Measurements from ENCODE around the gene RFX8.
A peak's percentile ranks its signal among the peaks of the same experiment; 100 is the strongest.

RFX8 gene

GRCh38 chr2:101418460-101419095, 56.3 kb downstream of the RFX8 start:
- no peaks in the 10 kb centered on the region for H3K36me3 Mint-ChIP-seq (ENCODE audit: low read depth)
- H3K27me3 Mint-ChIP-seq, result no peaks in the 10 kb centered on the region
- H3K9me3 Mint-ChIP-seq, result no peaks in the 10 kb centered on the region
- no peak overlapping the region for H3K27ac Mint-ChIP-seq
- no peak overlapping the region for H3K4me3 Mint-ChIP-seq
- H3K4me1 Mint-ChIP-seq (ENCODE audit: low read depth), result no peaks in the 10 kb centered on the region

DNA sequence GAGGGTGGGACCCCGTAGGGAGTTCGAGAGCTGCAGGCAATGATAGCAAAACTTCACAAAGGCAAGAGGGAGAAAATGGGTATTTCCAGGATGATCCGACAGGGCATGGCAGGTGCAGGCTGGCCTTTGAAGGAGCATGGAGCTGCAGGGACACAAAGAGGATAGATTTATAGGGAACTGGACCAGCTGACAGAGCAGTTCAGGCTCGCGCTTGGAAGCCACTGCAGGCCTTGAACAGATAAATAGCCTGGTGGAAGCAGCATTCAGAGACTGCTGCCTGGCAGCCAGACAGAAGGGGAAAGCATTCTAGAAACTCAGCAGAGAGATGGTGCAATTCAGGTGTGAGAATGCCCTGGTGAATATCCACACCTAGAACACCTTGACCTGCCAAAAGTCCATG, 58.3 kb downstream of the RFX8 start:
- H3K27me3 Mint-ChIP-seq, result peaks cover 5% of the 10 kb centered on the region
- no peaks in the 10 kb centered on the region for H3K4me1 Mint-ChIP-seq (ENCODE audit: low read depth)

GRCh38 chr2:101415884-101416283, 59.0 kb downstream of the RFX8 start:
- Mint-ChIP-seq H3K27ac (no peak overlapping the region), H3K4me3 (no peak overlapping the region), H3K36me3 (ENCODE audit: low read depth) (no peaks in the 10 kb centered on the region), H3K4me1 (ENCODE audit: low read depth) (no peaks in the 10 kb centered on the region), H3K9me3 (no peaks in the 10 kb centered on the region), H3K27me3 (peaks cover 5% of the 10 kb centered on the region)

More for the DNA sequence above, 58.3 kb downstream of the RFX8 start:
- Mint-ChIP-seq H3K9me3 (no peaks in the 10 kb centered on the region), H3K4me3 (no peak overlapping the region), H3K27ac (peak overlapping the region; percentile 50), H3K36me3 (ENCODE audit: low read depth) (no peaks in the 10 kb centered on the region)

DNA sequence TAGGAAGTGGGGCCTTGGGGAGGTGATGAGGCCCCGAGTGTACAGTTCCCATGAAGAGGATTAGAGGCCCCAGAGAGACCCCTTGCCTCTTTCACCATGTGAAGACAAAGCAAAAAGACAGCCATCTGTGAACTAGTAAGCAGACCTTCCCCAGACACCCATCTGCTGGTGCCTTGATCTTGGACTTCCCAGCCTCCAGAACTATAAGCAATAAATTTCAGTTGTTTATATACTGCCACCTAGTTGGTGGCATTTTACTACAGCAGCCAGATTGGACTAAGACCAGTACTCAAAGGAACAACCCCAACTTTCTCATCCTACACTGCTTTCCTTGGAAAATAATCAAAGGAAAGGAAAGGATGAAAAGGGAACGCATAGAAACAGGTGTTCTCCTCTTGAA, 59.7 kb downstream of the RFX8 start:
- H3K27me3 Mint-ChIP-seq, result peaks cover 5% of the 10 kb centered on the region

GRCh38 chr2:101412092-101412694, 62.7 kb downstream of the RFX8 start:
- Mint-ChIP-seq H3K36me3 (ENCODE audit: low read depth) (no peaks in the 10 kb centered on the region), H3K9me3 (no peaks in the 10 kb centered on the region), H3K27ac (no peak overlapping the region), H3K4me3 (no peak overlapping the region), H3K27me3 (peaks cover 5% of the 10 kb centered on the region), H3K4me1 (ENCODE audit: low read depth) (no peaks in the 10 kb centered on the region)

More for the DNA sequence above, 59.7 kb downstream of the RFX8 start:
- H3K27ac Mint-ChIP-seq, result no peak overlapping the region
- H3K4me1 Mint-ChIP-seq (ENCODE audit: low read depth), result no peaks in the 10 kb centered on the region
- H3K9me3 Mint-ChIP-seq, result no peaks in the 10 kb centered on the region
- H3K36me3 Mint-ChIP-seq (ENCODE audit: low read depth), result no peaks in the 10 kb centered on the region
- H3K4me3 Mint-ChIP-seq, result no peak overlapping the region

GRCh38 chr2:101410746-101411145, 64.2 kb downstream of the RFX8 start:
- H3K4me3 Mint-ChIP-seq, result no peak overlapping the region
- H3K36me3 Mint-ChIP-seq (ENCODE audit: low read depth), result no peaks in the 10 kb centered on the region
- no peak overlapping the region for H3K27ac Mint-ChIP-seq
- no peaks in the 10 kb centered on the region for H3K9me3 Mint-ChIP-seq
- H3K27me3 Mint-ChIP-seq, result peaks cover 5% of the 10 kb centered on the region
- H3K4me1 Mint-ChIP-seq (ENCODE audit: low read depth), result peaks cover 3% of the 10 kb centered on the region

GRCh38 chr2:101410114-101410513, 64.8 kb downstream of the RFX8 start:
- no peaks in the 10 kb centered on the region for H3K36me3 Mint-ChIP-seq (ENCODE audit: low read depth)
- H3K4me3 Mint-ChIP-seq, result no peak overlapping the region
- H3K9me3 Mint-ChIP-seq, result no peaks in the 10 kb centered on the region
- H3K27me3 Mint-ChIP-seq, result peaks cover 5% of the 10 kb centered on the region
- no peak overlapping the region for H3K27ac Mint-ChIP-seq
- peaks cover 9% of the 10 kb centered on the region for H3K4me1 Mint-ChIP-seq (ENCODE audit: low read depth)

DNA sequence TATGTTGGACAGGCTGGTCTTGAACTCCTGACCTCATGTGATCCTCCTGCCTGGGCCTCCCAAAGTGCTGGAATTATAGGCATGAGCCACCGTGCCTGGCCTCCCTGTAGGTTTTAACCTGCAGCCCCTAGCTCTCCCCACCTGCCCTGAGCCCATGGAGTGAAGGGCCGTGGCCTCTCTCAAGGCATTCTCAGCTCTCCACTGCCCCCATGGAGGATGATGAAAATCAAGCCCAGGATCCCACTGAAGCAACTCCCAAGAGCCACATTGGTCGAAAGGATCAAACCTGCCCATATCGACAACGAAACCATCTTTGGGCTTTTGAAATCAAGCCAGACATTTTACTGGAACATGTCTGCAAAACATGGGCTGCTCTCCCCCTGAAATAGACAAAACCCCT, 65.2 kb downstream of the RFX8 start:
- H3K4me1 Mint-ChIP-seq (ENCODE audit: low read depth), result peaks cover 9% of the 10 kb centered on the region
- H3K27me3 Mint-ChIP-seq, result peaks cover 5% of the 10 kb centered on the region
- no peak overlapping the region for H3K4me3 Mint-ChIP-seq
- H3K9me3 Mint-ChIP-seq, result no peaks in the 10 kb centered on the region
- no peak overlapping the region for H3K27ac Mint-ChIP-seq
- H3K36me3 Mint-ChIP-seq (ENCODE audit: low read depth), result no peaks in the 10 kb centered on the region

- Mint-ChIP-seq H3K27me3 (peaks cover 8% of the 10 kb centered on the region), H3K9me3 (no peaks in the 10 kb centered on the region), H3K4me3 (no peak overlapping the region), H3K4me1 (ENCODE audit: low read depth) (peaks cover 9% of the 10 kb centered on the region), H3K36me3 (ENCODE audit: low read depth) (no peaks in the 10 kb centered on the region), H3K27ac (no peak overlapping the region)
Observed at GRCh38 chr2:101408925-101409324, 66.0 kb downstream of the RFX8 start.

- peaks cover 10% of the 10 kb centered on the region for H3K27me3 Mint-ChIP-seq
Observed at GRCh38 chr2:101405351-101405899, 69.5 kb downstream of the RFX8 start.

DNA sequence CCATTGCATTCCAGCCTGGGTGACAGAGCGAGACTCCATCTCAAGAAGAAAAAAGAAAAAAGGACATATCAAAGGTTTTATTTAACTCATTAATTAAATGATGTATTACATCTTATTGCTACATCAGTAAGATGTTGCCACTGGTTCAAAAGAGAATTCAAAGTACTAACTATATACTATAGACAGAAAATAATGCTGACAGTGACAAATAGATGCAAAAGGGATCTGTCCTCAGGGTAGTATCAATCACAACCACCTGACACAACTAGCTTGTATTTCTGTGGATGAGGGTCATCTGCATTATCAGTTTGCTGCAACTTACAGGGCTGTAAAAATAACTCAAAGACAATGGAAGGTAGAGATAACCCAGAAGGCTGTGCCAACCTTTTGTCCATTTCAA, 71.2 kb downstream of the RFX8 start:
- Mint-ChIP-seq H3K9me3 (no peaks in the 10 kb centered on the region), H3K27ac (no peak overlapping the region), H3K36me3 (ENCODE audit: low read depth) (no peaks in the 10 kb centered on the region), H3K4me3 (no peak overlapping the region), H3K27me3 (peaks cover 10% of the 10 kb centered on the region), H3K4me1 (ENCODE audit: low read depth) (peaks cover 37% of the 10 kb centered on the region)

More at GRCh38 chr2:101405351-101405899, 69.5 kb downstream of the RFX8 start:
- Mint-ChIP-seq H3K36me3 (ENCODE audit: low read depth) (no peaks in the 10 kb centered on the region), H3K4me1 (ENCODE audit: low read depth) (peaks cover 27% of the 10 kb centered on the region), H3K9me3 (no peaks in the 10 kb centered on the region), H3K27ac (no peak overlapping the region), H3K4me3 (no peak overlapping the region)

DNA sequence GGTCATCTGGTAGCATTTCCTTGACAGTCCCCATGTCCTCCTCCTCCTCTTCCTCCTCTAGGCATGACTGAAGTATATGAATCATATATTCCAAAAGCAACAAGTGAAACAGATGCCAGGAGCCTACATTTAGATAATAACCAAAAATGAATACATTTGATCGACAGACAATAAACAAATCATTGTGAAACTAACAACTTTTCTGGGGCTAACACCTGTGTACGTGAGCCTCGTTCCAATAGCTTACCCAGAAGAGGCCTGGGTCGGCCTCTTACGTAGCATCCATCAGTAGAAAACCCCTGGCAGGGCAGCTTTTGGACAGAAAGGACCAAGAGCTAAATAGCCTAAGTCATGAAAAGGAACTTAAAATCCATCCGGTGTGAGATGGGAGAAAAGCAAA, 72.3 kb downstream of the RFX8 start:
- Mint-ChIP-seq H3K36me3 (ENCODE audit: low read depth) (no peaks in the 10 kb centered on the region), H3K9me3 (no peaks in the 10 kb centered on the region), H3K4me3 (no peak overlapping the region), H3K27ac (no peak overlapping the region), H3K4me1 (ENCODE audit: low read depth) (peaks cover 41% of the 10 kb centered on the region), H3K27me3 (peaks cover 10% of the 10 kb centered on the region)

- no peaks in the 10 kb centered on the region for H3K9me3 Mint-ChIP-seq
- H3K36me3 Mint-ChIP-seq (ENCODE audit: low read depth), result no peaks in the 10 kb centered on the region
- H3K4me3 Mint-ChIP-seq, result no peak overlapping the region
- peaks cover 10% of the 10 kb centered on the region for H3K27me3 Mint-ChIP-seq
- no peak overlapping the region for H3K27ac Mint-ChIP-seq
- peaks cover 41% of the 10 kb centered on the region for H3K4me1 Mint-ChIP-seq (ENCODE audit: low read depth)
Observed at GRCh38 chr2:101401906-101402305, 73.0 kb downstream of the RFX8 start.

GRCh38 chr2:101401326-101401665, 73.6 kb downstream of the RFX8 start:
- no peak overlapping the region for H3K27ac Mint-ChIP-seq
- no peak overlapping the region for H3K4me3 Mint-ChIP-seq
- H3K4me1 Mint-ChIP-seq (ENCODE audit: low read depth), result peaks cover 41% of the 10 kb centered on the region
- H3K27me3 Mint-ChIP-seq, result peaks cover 10% of the 10 kb centered on the region
- no peaks in the 10 kb centered on the region for H3K36me3 Mint-ChIP-seq (ENCODE audit: low read depth)
- no peaks in the 10 kb centered on the region for H3K9me3 Mint-ChIP-seq

DNA sequence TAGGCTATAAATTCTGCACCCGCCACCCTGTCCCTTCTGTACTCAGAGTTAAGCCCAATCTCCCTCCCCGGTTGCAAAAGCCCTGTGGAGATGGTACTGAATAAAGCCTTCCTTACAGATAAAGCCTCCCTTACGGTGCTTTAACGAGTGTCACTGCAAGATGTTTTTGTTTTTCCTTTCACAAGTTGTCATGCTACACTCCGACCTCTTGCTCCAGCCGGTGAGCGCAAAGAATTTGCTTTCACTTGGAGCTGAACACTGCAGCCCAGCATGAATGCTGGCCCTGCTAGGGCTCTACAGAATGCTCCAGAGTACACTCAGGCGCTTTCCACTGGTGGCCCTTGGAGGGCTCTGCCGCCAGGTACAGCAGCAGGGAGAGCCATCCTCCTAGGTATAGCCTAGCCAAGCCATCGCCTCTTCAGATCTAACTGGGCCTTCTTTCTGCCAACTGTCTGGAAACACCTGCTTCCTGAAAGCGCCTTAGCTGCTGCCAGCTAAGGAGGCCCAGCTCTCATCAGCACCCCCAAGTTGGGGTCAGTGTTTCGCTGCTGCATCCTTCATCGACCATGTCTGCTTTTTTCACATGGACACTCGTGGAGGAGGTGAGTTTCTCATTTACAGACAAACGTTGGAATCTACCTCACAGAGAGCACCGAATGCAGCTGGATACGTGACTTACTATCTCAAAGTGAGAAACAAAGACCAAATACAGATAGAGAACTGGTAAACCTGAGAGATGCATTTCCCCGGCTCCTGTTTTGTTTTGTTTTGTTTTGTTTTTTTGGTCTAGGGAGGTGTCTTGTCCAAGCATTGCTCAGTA, 74.2 kb downstream of the RFX8 start:
- H3K4me1 Mint-ChIP-seq (ENCODE audit: low read depth), result peaks cover 38% of the 10 kb centered on the region
- no peak overlapping the region for H3K27ac Mint-ChIP-seq
- no peak overlapping the region for H3K4me3 Mint-ChIP-seq

More for the DNA sequence above, 74.2 kb downstream of the RFX8 start:
- no peaks in the 10 kb centered on the region for H3K36me3 Mint-ChIP-seq (ENCODE audit: low read depth)
- no peaks in the 10 kb centered on the region for H3K9me3 Mint-ChIP-seq
- peaks cover 13% of the 10 kb centered on the region for H3K27me3 Mint-ChIP-seq

Measured in stimulated activated naive CD8-positive, alpha-beta T cell treated with anti-CD3 and anti-CD28 coated beads, Interleukin-15, Interleukin-2, amounts not matched to agents 100 ng/mL and 50 ng/mL, for 24 hours (primary cell).